Cardiac muscle cell (in vitro differentiated cells and primary cell): ENCODE results near the gene JHY. TPM values are rescaled to one million over a fixed set of nuclear protein-coding genes. Genes with fewer than 3 reads are reported as not detected.

ENCODE experiments used
- DNase-seq, 2 donors: peaks; one replicate each; pipeline versions ENCODE4 v3.0.0 to v3.0.0-alpha.2; 2010 to 2017; ENCODE audit warnings: low read depth in 1 of 2, low spot score in 1 of 2
- H3K27ac ChIP-seq: fragments of 200-600 bp; sonication (generic); 2 replicates; pipeline ENCODE4 v1.5.1; 2016
- H3K27me3 ChIP-seq: fragments of 200-600 bp; sonication (generic); 2 replicates; pipeline ENCODE4 v1.6.0; 2016; ENCODE audit warnings: control low read depth
- H3K36me3 ChIP-seq: fragments of 200-600 bp; sonication (generic); 2 replicates; pipeline ENCODE4 v1.5.1; 2016; ENCODE audit warnings: control low read depth
- H3K4me1 ChIP-seq: fragments of 200-600 bp; sonication (generic); 2 replicates; pipeline ENCODE4 v1.8.1; 2017; ENCODE audit warnings: low read depth, mild to moderate bottlenecking, mixed run types
- H3K4me3 ChIP-seq: fragments of 200-600 bp; sonication (generic); 2 replicates; pipeline ENCODE4 v1.5.1; 2016; ENCODE audit warnings: mild to moderate bottlenecking
- H3K9me3 ChIP-seq: fragments of 200-600 bp; sonication (generic); 2 replicates; pipeline ENCODE4 v1.5.1; 2017; ENCODE audit warnings: low read depth, mild to moderate bottlenecking, control low read depth
- polyA plus RNA-seq: library from polyadenylated mRNA; unstranded; fragments of >200 nt; fragmentation: Nextera tagmentation; extraction: Ambion mirVana; gene quantifications from 2 replicates; pipeline ENCODE4 v1.2.1, GENCODE V29; 2016
- total RNA-seq: library from RNA; depleted of rRNA; stranded (reverse); fragments of >200 nt; gene quantifications from 2 replicates; pipeline ENCODE4 v1.2.3, GENCODE V29; 2016
- TF ChIP-seq, protein P1 (sequence below): IDR thresholded peaks from 2 replicates; pipeline ENCODE4 v1.5.1; 2012; ENCODE audit warnings: low read depth, mild to moderate bottlenecking, low read length

Gene JHY
- total and polyA plus RNA-seq, 2 experiments from 2014 or later = 2.3 to 2.5 TPM

- DNase-seq = no peak
- H3K36me3 ChIP-seq = no peaks in the 10 kb centered on the region
- H3K4me3 ChIP-seq = no peak overlapping the region
- no peak overlapping the region for H3K27ac ChIP-seq
- TF ChIP-seq, protein P1, sequence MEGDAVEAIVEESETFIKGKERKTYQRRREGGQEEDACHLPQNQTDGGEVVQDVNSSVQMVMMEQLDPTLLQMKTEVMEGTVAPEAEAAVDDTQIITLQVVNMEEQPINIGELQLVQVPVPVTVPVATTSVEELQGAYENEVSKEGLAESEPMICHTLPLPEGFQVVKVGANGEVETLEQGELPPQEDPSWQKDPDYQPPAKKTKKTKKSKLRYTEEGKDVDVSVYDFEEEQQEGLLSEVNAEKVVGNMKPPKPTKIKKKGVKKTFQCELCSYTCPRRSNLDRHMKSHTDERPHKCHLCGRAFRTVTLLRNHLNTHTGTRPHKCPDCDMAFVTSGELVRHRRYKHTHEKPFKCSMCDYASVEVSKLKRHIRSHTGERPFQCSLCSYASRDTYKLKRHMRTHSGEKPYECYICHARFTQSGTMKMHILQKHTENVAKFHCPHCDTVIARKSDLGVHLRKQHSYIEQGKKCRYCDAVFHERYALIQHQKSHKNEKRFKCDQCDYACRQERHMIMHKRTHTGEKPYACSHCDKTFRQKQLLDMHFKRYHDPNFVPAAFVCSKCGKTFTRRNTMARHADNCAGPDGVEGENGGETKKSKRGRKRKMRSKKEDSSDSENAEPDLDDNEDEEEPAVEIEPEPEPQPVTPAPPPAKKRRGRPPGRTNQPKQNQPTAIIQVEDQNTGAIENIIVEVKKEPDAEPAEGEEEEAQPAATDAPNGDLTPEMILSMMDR = no peak
- peaks cover 3% of the 10 kb centered on the region for H3K27me3 ChIP-seq
- H3K4me1 ChIP-seq = no peaks in the 10 kb centered on the region
- no peaks in the 10 kb centered on the region for H3K9me3 ChIP-seq
Observed at GRCh38 chr11:123000721-123001120, 118.2 kb downstream of the JHY start.

DNA sequence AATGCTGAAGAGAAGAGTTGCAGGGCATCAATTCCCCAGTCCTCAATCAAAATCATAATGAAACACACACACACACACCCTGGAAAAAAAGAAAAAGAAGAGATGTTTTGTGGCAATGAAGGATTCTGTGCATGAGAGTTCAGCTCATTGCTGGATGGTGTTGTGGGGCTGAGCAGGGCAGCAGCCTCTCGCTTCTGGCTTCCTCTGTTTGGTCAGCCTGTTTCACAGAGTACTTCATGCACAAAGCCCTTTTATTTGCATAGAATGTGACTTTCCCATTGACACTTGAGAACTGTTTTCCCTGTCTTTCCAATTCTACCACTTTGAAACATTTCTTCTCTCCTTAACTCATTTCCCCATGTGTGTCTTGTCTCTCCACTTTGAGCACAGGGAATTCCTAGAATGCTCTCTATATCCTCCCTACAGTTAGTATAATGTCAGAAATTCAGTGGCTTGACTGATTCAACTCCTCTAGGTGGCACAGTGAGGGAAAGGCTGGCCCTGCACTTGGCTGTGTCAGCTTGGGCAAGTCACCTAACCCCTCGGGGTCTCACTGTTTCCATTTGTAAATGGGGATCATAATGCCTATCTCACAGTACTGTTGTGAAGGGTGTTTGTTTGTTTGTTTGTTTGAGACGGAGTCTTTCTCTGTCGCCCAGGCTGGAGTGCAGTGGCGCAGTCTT is 124.4 kb downstream of the JHY start:
- H3K9me3 ChIP-seq = no peaks in the 10 kb centered on the region
- no peak overlapping the region for H3K27ac ChIP-seq
- no peak overlapping the region for H3K4me3 ChIP-seq
- H3K36me3 ChIP-seq = no peaks in the 10 kb centered on the region
- peaks cover 3% of the 10 kb centered on the region for H3K27me3 ChIP-seq
- DNase-seq = no peak
- TF ChIP-seq, protein P1 = no peak
- peaks cover 6% of the 10 kb centered on the region for H3K4me1 ChIP-seq

Other genes with a start within 250 kb of the JHY start
- 0.32 and 2.7 TPM in 2 replicates for gene UBASH3B, start 227.0 kb upstream of the JHY start, total RNA-seq
- gene UBASH3B, start 227.0 kb upstream of the JHY start, polyA plus RNA-seq = 1.5 TPM in 1 of 2 replicates, not detected in the other
- not detected in 2 replicates for gene CRTAM, start 44.3 kb upstream of the JHY start, total RNA-seq
- gene CRTAM, start 44.3 kb upstream of the JHY start, polyA plus RNA-seq = not detected in 2 replicates
- gene BSX, start 99.1 kb downstream of the JHY start, total RNA-seq = not detected in 2 replicates
- not detected in 2 replicates for gene BSX, start 99.1 kb downstream of the JHY start, polyA plus RNA-seq
- gene HSPA8, start 179.4 kb downstream of the JHY start, total RNA-seq = 386 and 958 TPM in 2 replicates
- 325 and 839 TPM in 2 replicates for gene HSPA8, start 179.4 kb downstream of the JHY start, polyA plus RNA-seq